SK-N-SH (cell line): ENCODE results near the gene EEIG1. TPM values are rescaled to one million over a fixed set of nuclear protein-coding genes. Genes with fewer than 3 reads are reported as not detected.

Experiments
- CTCF ChIA-PET: fragments of 300-600, 350-600 bp; formaldehyde crosslinking; extraction: SDS; loops from one replicate; lab custom pipeline; 2021; lab: Yijun Ruan, JAX
- POLR2A ChIA-PET: fragments of 350-600 bp; sonication (Branson Sonifier 250); formaldehyde crosslinking; extraction: SDS; loops from one replicate; lab custom pipeline; 2020; ENCODE audit warnings: antibody characterized with exemption, inconsistent platforms; lab: Yijun Ruan, JAX
- DNase-seq: peaks from one replicate; pipeline ENCODE4 v3.0.0; 2012
- H2AFZ ChIP-seq: fragments of 200-600 bp; sonication (generic); 2 replicates; pipeline ENCODE4 v1.8.1; 2016; ENCODE audit warnings: antibody characterized with exemption, mild to moderate bottlenecking, low read depth
- H3F3A ChIP-seq: fragments of 200-600 bp; sonication (generic); replicated peaks from 2 replicates; pipeline ENCODE3; 2016; ENCODE audit warnings: antibody characterized with exemption, mild to moderate bottlenecking; ENCODE audit not compliant: insufficient read depth
- H3K27ac ChIP-seq, 2 experiments: fragments of 200-500 bp in 1 of 2; fragments of 200-600 bp in 1 of 2; sonication (Bioruptor generic) in 1 of 2; sonication (generic), shearing (Covaris generic) in 1 of 2; 2 replicates each; pipeline versions ENCODE4 v1.5.1 to v1.6.1; 2014 to 2016; ENCODE audit warnings: low read depth in 2 of 2, inconsistent platforms in 1 of 2, low read length in 1 of 2, mild to moderate bottlenecking in 1 of 2, mixed read lengths in 1 of 2
- H3K27me3 ChIP-seq: fragments of 200-600 bp; sonication (generic), shearing (Covaris generic); 2 replicates; pipeline ENCODE4 v1.6.1; 2016; ENCODE audit warnings: mixed run types; ENCODE audit not compliant: insufficient read depth
- H3K36me3 ChIP-seq, 2 experiments: fragments of 200-500 bp in 1 of 2; fragments of 200-600 bp in 1 of 2; sonication (Bioruptor generic) in 1 of 2; sonication (generic) in 1 of 2; replicated peaks in 1 of 2; 2 replicates each; pipeline versions ENCODE3 to v1.5.1; 2014 to 2016; ENCODE audit warnings: low read length in 1 of 2, mild to moderate bottlenecking in 1 of 2; ENCODE audit not compliant: insufficient read depth in 2 of 2, control insufficient read depth in 1 of 2
- H3K4me1 ChIP-seq, 2 experiments: fragments of 200-500 bp in 1 of 2; fragments of 200-600 bp in 1 of 2; sonication (Bioruptor generic) in 1 of 2; sonication (generic), shearing (Covaris generic) in 1 of 2; 2 replicates each; pipeline versions ENCODE4 v1.5.1 to v1.6.1; 2014 to 2016; ENCODE audit warnings: low read depth in 1 of 2, low read length in 1 of 2, mixed run types in 1 of 2; ENCODE audit not compliant: insufficient read depth in 2 of 2, control insufficient read depth in 1 of 2
- H3K4me2 ChIP-seq: fragments of 200-600 bp; sonication (generic), shearing (Covaris generic); 2 replicates; pipeline ENCODE4 v1.6.1; 2017; ENCODE audit warnings: mixed run types
- H3K4me3 ChIP-seq, 2 experiments: fragments of 200-500 bp in 1 of 2; fragments of 200-600 bp in 1 of 2; sonication (Bioruptor generic) in 1 of 2; sonication (generic), shearing (Covaris generic) in 1 of 2; 2 replicates each; pipeline versions ENCODE4 v1.5.1 to v1.8.1; 2014 to 2016; ENCODE audit warnings: low read depth in 2 of 2, inconsistent platforms in 1 of 2, low read length in 1 of 2, mild to moderate bottlenecking in 1 of 2, mixed read lengths in 1 of 2, moderate library complexity in 1 of 2
- H3K79me2 ChIP-seq: fragments of 200-600 bp; sonication (generic); 2 replicates; pipeline ENCODE4 v1.8.1; 2017; ENCODE audit warnings: mild to moderate bottlenecking; ENCODE audit not compliant: insufficient read depth
- H3K9ac ChIP-seq: fragments of 200-600 bp; sonication (generic); 2 replicates; pipeline ENCODE4 v1.6.1; 2017; ENCODE audit warnings: mixed run types
- H3K9me2 ChIP-seq: fragments of 200-600 bp; sonication (generic); 2 replicates; pipeline ENCODE4 v1.6.1; 2017; ENCODE audit warnings: mixed run types
- H3K9me3 ChIP-seq: fragments of 200-600 bp; sonication (generic); 2 replicates; pipeline ENCODE4 v1.6.1; 2017; ENCODE audit warnings: mixed run types, mild to moderate bottlenecking, moderate library complexity
- H4K20me1 ChIP-seq: fragments of 200-600 bp; sonication (generic); 2 replicates; pipeline ENCODE4 v1.6.1; 2017; ENCODE audit warnings: mild to moderate bottlenecking, mixed run types; ENCODE audit not compliant: insufficient read depth
- CHD2 ChIP-seq: fragments of 150-350 bp; IDR thresholded peaks from 2 replicates; pipeline ENCODE4 v1.6.1; 2018; ENCODE audit warnings: low read length; ENCODE audit not compliant: partially characterized antibody
- CTCF ChIP-seq: fragments of 200-600 bp; sonication (generic); IDR thresholded peaks from 2 replicates; pipeline ENCODE4 v1.6.1; 2017; ENCODE audit warnings: antibody characterized with exemption, mild to moderate bottlenecking, moderate library complexity
- FOSL2 ChIP-seq: IDR thresholded peaks from 2 replicates; pipeline ENCODE4 v1.4.0; 2012; ENCODE audit warnings: low read depth, mild to moderate bottlenecking, moderate library complexity, borderline replicate concordance
- GABPA ChIP-seq: IDR thresholded peaks from 2 replicates; pipeline ENCODE4 v1.4.0; 2012; ENCODE audit warnings: low read depth, mild to moderate bottlenecking
- GATA2 ChIP-seq: sonication (generic); formaldehyde crosslinking; IDR thresholded peaks from 2 replicates; pipeline ENCODE4 v1.5.0; 2020; ENCODE audit warnings: mild to moderate bottlenecking, missing genetic modification reagents
- IRF3 ChIP-seq: fragments of 150-350 bp; IDR thresholded peaks from 2 replicates; pipeline ENCODE4 v1.6.1; 2016; ENCODE audit warnings: mild to moderate bottlenecking, low read depth, low read length
- MAX ChIP-seq: IDR thresholded peaks from 2 replicates; pipeline ENCODE4 v1.4.0; 2012; ENCODE audit warnings: low read depth
- MXI1 ChIP-seq: IDR thresholded peaks from 2 replicates; pipeline ENCODE4 v1.6.1; 2012; ENCODE audit warnings: mild to moderate bottlenecking, low read depth, low read length, improper control_type of control experiment
- NRF1 ChIP-seq: IDR thresholded peaks from 2 replicates; pipeline ENCODE4 v1.6.1; 2012; ENCODE audit warnings: low read depth, mild to moderate bottlenecking, low read length
- PBX3 ChIP-seq: IDR thresholded peaks from 2 replicates; pipeline ENCODE4; 2012
- RAD21 ChIP-seq: IDR thresholded peaks from 2 replicates; pipeline ENCODE4 v1.6.1; 2012; ENCODE audit warnings: mild to moderate bottlenecking, low read length
- RCOR1 ChIP-seq: fragments of 150-350 bp; IDR thresholded peaks from 2 replicates; pipeline ENCODE4 v1.6.1; 2017; ENCODE audit warnings: antibody characterized with exemption, low read length
- REST ChIP-seq: IDR thresholded peaks from 2 replicates; pipeline ENCODE4 v1.6.1; 2012; ENCODE audit warnings: mild to moderate bottlenecking, low read depth, low read length, moderate library complexity
- SIN3A ChIP-seq: IDR thresholded peaks from 2 replicates; pipeline ENCODE4 v1.6.1; 2012; ENCODE audit warnings: low read depth, mild to moderate bottlenecking, low read length, moderate library complexity, borderline replicate concordance
- TAF1 ChIP-seq: IDR thresholded peaks from 2 replicates; pipeline ENCODE4 v1.6.1; 2012; ENCODE audit warnings: low read depth, mild to moderate bottlenecking, low read length, moderate library complexity, borderline replicate concordance
- TEAD4 ChIP-seq: IDR thresholded peaks from 2 replicates; pipeline ENCODE4 v1.4.0; 2012; ENCODE audit warnings: mild to moderate bottlenecking, borderline replicate concordance; ENCODE audit not compliant: insufficient read depth
- USF2 ChIP-seq: fragments of 150-350 bp; IDR thresholded peaks from 2 replicates; pipeline ENCODE4 v1.6.1; 2017; ENCODE audit warnings: antibody characterized with exemption, low read length, low read depth, borderline replicate concordance
- YY1 ChIP-seq: IDR thresholded peaks from 2 replicates; pipeline ENCODE4 v1.4.0; 2012; ENCODE audit warnings: low read depth, mild to moderate bottlenecking
- ZBTB33 ChIP-seq: IDR thresholded peaks from 2 replicates; pipeline ENCODE4 v1.4.0; 2012; ENCODE audit warnings: low read depth, borderline replicate concordance
- WGBS: methylation state at CpG from one replicate; pipeline ENCODE4 v1.1.6; 2017; ENCODE audit warnings: low lambda C conversion rate; 5-methylcytosine and 5-hydroxymethylcytosine counted together
- polyA plus RNA-seq, 3 experiments: library from polyadenylated mRNA; depleted of rRNA; stranded (reverse); fragments of >200 nt; gene quantifications; 2 replicates each; pipeline ENCODE4 v1.2.3, GENCODE V29; 2012

EEIG1 gene
- polyA plus RNA-seq, 1 of the 3 experiments (the other 2 are of a cell fraction), result 26.2 TPM

GRCh38 chr9:128022886-128023285 lies 42.1 kb upstream of the EEIG1 start (continued):
- TF ChIP-seq PBX3 (no peak), CTCF (no peak), TAF1 (no peak), MAX (peak; percentile 56; the same call in 1 of the 2 replicates), GABPA (no peak)

- TF ChIP-seq SIN3A (no peak), RAD21 (no peak), YY1 (no peak), MXI1 (no peak), ZBTB33 (no peak), REST (no peak), RCOR1 (no peak), TEAD4 (no peak), CHD2 (no peak), IRF3 (no peak), FOSL2 (no peak), NRF1 (no peak), GATA2 (CRISPR knock-in tag) (no peak), USF2 (no peak), TAF1 (no peak)
- H3K9ac ChIP-seq, result no peak overlapping the region
- no peaks in the 10 kb centered on the region for H3K27me3 ChIP-seq
- CTCF ChIA-PET, result interaction anchor here (0.6 to 6.5 kb wide), 10 partner anchors 14 to 97 kb away, joined by 3 to 35 read pairs (median 4); no protein-coding TSS in a partner anchor
- H2AFZ ChIP-seq, result no peak overlapping the region
- no peak overlapping the region for H3K4me2 ChIP-seq
- H3K4me3 ChIP-seq, result no peak overlapping the region
- H4K20me1 ChIP-seq, result no peaks in the 10 kb centered on the region
- peaks cover 3% of the 10 kb centered on the region for H3F3A ChIP-seq
- no peaks in the 10 kb centered on the region for H3K9me2 ChIP-seq
- peaks cover 3% of the 10 kb centered on the region in 2 experiments; a peak in 2 of 4 replicates for H3K4me1 ChIP-seq
- WGBS, result 16% methylated on average over 1 of the region's 1 CpG
- POLR2A ChIA-PET, result no interaction called here
- no peaks in the 10 kb centered on the region for H3K79me2 ChIP-seq
- no peak overlapping the region for H3K27ac ChIP-seq
- H3K9me3 ChIP-seq, result no peaks in the 10 kb centered on the region
- no peaks in the 10 kb centered on the region for H3K36me3 ChIP-seq
- no peak for DNase-seq
Observed at GRCh38 chr9:128021098-128021497, 40.3 kb upstream of the EEIG1 start.
